GM06990 (cell line): ENCODE results near the gene DOCK4.

ENCODE experiments used
- DNase-seq: peaks from one replicate; pipeline ENCODE4 v3.0.0-alpha.2; 2011; ENCODE audit not compliant: insufficient read length; ENCODE audit errors: extremely low read depth
- H3K27me3 ChIP-seq: replicated peaks from 2 replicates; pipeline ENCODE4 v1.6.0; 2011; ENCODE audit warnings: low read length; ENCODE audit not compliant: control insufficient read depth, insufficient read depth
- H3K36me3 ChIP-seq: 2 replicates; pipeline ENCODE4 v1.5.1; 2011; ENCODE audit warnings: low read length; ENCODE audit not compliant: control insufficient read depth, insufficient read depth
- H3K4me3 ChIP-seq: replicated peaks from 2 replicates; pipeline ENCODE4 v1.5.1; 2011; ENCODE audit warnings: low read depth, mild to moderate bottlenecking, control low read depth, low read length
- CTCF ChIP-seq: IDR thresholded peaks from 2 replicates; pipeline ENCODE4 v1.5.1; 2011; ENCODE audit warnings: low read length, control low read depth, mild to moderate bottlenecking, inconsistent platforms; ENCODE audit not compliant: insufficient read depth, poor library complexity, severe bottlenecking

DOCK4 gene

GRCh38 chr7:112007185-112007584 lies 199.0 kb downstream of the DOCK4 start:
- TF ChIP-seq CTCF, result no peak
- DNase-seq, result no peak
- Histone ChIP-seq H3K27me3 (no peaks in the 10 kb centered on the region), H3K36me3 (no peaks in the 10 kb centered on the region), H3K4me3 (no peak overlapping the region)

GRCh38 chr7:112006071-112006470 lies 200.1 kb downstream of the DOCK4 start:
- H3K27me3 ChIP-seq, result no peaks in the 10 kb centered on the region
- TF ChIP-seq CTCF, result no peak
- no peak for DNase-seq
- H3K36me3 ChIP-seq, result no peaks in the 10 kb centered on the region
- no peak overlapping the region for H3K4me3 ChIP-seq

- DNase-seq, result no peak
- Histone ChIP-seq H3K36me3 (no peaks in the 10 kb centered on the region), H3K27me3 (no peaks in the 10 kb centered on the region), H3K4me3 (no peak overlapping the region)
- no peak for TF ChIP-seq CTCF
Measured at GRCh38 chr7:112005205-112005775, 200.9 kb downstream of the DOCK4 start.

GRCh38 chr7:112001091-112001826 lies 204.9 kb downstream of the DOCK4 start:
- TF ChIP-seq CTCF, result no peak
- no peak for DNase-seq
- H3K4me3 ChIP-seq, result no peak overlapping the region

GRCh38 chr7:111998326-111998725 lies 207.9 kb downstream of the DOCK4 start:
- H3K4me3 ChIP-seq, result no peak overlapping the region
- TF ChIP-seq CTCF, result no peak
- no peaks in the 10 kb centered on the region for H3K36me3 ChIP-seq
- no peaks in the 10 kb centered on the region for H3K27me3 ChIP-seq
- DNase-seq, result no peak

More at GRCh38 chr7:112001091-112001826, 204.9 kb downstream of the DOCK4 start:
- no peaks in the 10 kb centered on the region for H3K27me3 ChIP-seq
- H3K36me3 ChIP-seq, result no peaks in the 10 kb centered on the region
